Mammary epithelial cell (primary cell): ENCODE results near the gene RNF40.

ENCODE experiments used
- CTCF ChIP-seq, 2 donors: IDR thresholded peaks in 1 of 2; conservative IDR thresholded peaks in 1 of 2; 2 replicates each; pipeline ENCODE4 v1.5.1; 2011 to 2012; ENCODE audit warnings: inconsistent platforms in 2 of 2, low read length in 2 of 2, mild to moderate bottlenecking in 2 of 2, control low read depth in 1 of 2, low read depth in 1 of 2; ENCODE audit not compliant: insufficient read depth in 1 of 2; ENCODE audit errors: extremely low read depth in 1 of 2
- EZH2 ChIP-seq: IDR thresholded peaks from 2 replicates; pipeline ENCODE4 v1.6.1; 2012; ENCODE audit warnings: low read length, inconsistent platforms, borderline replicate concordance

- TF ChIP-seq CTCF (conservative IDR thresholded peaks at IDR 0.05 in 1 of 2, IDR thresholded peaks at IDR 0.05 in 1 of 2; ENCODE audit: extremely low read depth in 1 of 2, insufficient read depth in 1 of 2, low read depth in 1 of 2, low read length in 2 of 2): no peak
- no peak for TF ChIP-seq EZH2
Observed at GRCh38 chr16:30731411-30731810, 30.7 kb upstream of the RNF40 start.
